Nephron (organoid): Measurements from ENCODE around the gene ZNF366.

Experiments used
- H3K27ac Mint-ChIP-seq, 3 experiments: 2 replicates each; pipeline ENCODE4 v1.8.0; 2020; ENCODE audit warnings: mixed read lengths in 3 of 3, mild to moderate bottlenecking in 2 of 3, moderate library complexity in 1 of 3
- H3K27me3 Mint-ChIP-seq: 2 replicates; pipeline ENCODE4 v1.8.0; 2021; ENCODE audit warnings: low read depth, mild to moderate bottlenecking, moderate library complexity, mixed read lengths
- H3K36me3 Mint-ChIP-seq: 2 replicates; pipeline ENCODE4 v1.8.0; 2020; ENCODE audit warnings: low read depth, mixed read lengths
- H3K4me1 Mint-ChIP-seq: 2 replicates; pipeline ENCODE4 v1.8.0; 2020; ENCODE audit warnings: mixed read lengths
- H3K4me3 Mint-ChIP-seq, 3 experiments: 2 replicates each; pipeline ENCODE4 v1.8.0; 2020; ENCODE audit warnings: mild to moderate bottlenecking in 3 of 3, mixed read lengths in 3 of 3, moderate library complexity in 2 of 3
- H3K9me3 Mint-ChIP-seq: 2 replicates; pipeline ENCODE4 v1.8.0; 2020; ENCODE audit warnings: mixed read lengths
- TF ChIP-seq, protein P1 (sequence below), 3 experiments: fragments of 200-600 bp; sonication (generic); IDR thresholded peaks; one replicate each; pipeline ENCODE4 v1.5.0; 2021; ENCODE audit warnings: antibody characterized with exemption in 3 of 3; ENCODE audit not compliant: unreplicated experiment in 3 of 3

Gene ZNF366

GRCh38 chr5:72468024-72468423 lies 39.2 kb downstream of the ZNF366 start:
- TF ChIP-seq, protein P1, sequence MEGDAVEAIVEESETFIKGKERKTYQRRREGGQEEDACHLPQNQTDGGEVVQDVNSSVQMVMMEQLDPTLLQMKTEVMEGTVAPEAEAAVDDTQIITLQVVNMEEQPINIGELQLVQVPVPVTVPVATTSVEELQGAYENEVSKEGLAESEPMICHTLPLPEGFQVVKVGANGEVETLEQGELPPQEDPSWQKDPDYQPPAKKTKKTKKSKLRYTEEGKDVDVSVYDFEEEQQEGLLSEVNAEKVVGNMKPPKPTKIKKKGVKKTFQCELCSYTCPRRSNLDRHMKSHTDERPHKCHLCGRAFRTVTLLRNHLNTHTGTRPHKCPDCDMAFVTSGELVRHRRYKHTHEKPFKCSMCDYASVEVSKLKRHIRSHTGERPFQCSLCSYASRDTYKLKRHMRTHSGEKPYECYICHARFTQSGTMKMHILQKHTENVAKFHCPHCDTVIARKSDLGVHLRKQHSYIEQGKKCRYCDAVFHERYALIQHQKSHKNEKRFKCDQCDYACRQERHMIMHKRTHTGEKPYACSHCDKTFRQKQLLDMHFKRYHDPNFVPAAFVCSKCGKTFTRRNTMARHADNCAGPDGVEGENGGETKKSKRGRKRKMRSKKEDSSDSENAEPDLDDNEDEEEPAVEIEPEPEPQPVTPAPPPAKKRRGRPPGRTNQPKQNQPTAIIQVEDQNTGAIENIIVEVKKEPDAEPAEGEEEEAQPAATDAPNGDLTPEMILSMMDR (IDR thresholded peaks at IDR 0.05; ENCODE audit: unreplicated experiment in 3 of 3) = no peak
- H3K4me1 Mint-ChIP-seq = peaks cover 52% of the 10 kb centered on the region
- no peaks in the 10 kb centered on the region for H3K36me3 Mint-ChIP-seq
- H3K9me3 Mint-ChIP-seq = no peaks in the 10 kb centered on the region
- no peaks in the 10 kb centered on the region for H3K27me3 Mint-ChIP-seq
- H3K27ac Mint-ChIP-seq = peak overlapping the region in 2 of 3 experiments; percentile 7 to 59
- H3K4me3 Mint-ChIP-seq = no peak overlapping the region

- Mint-ChIP-seq H3K4me1 (peaks cover 51% of the 10 kb centered on the region), H3K27ac (peak overlapping the region in 2 of 3 experiments; percentile 7 to 59), H3K4me3 (no peak overlapping the region), H3K27me3 (no peaks in the 10 kb centered on the region), H3K9me3 (no peaks in the 10 kb centered on the region), H3K36me3 (no peaks in the 10 kb centered on the region)
- TF ChIP-seq, protein P1 (IDR thresholded peaks at IDR 0.05; ENCODE audit: unreplicated experiment in 3 of 3) = no peak
Observed at GRCh38 chr5:72467461-72467860, 39.7 kb downstream of the ZNF366 start.

- Mint-ChIP-seq H3K9me3 (no peaks in the 10 kb centered on the region), H3K27ac (peak overlapping the region in 1 of 3 experiments; percentile 9), H3K4me1 (peaks cover 53% of the 10 kb centered on the region), H3K27me3 (no peaks in the 10 kb centered on the region), H3K36me3 (no peaks in the 10 kb centered on the region), H3K4me3 (no peak overlapping the region)
- TF ChIP-seq, protein P1 (IDR thresholded peaks at IDR 0.05; ENCODE audit: unreplicated experiment in 3 of 3) = no peak
Observed at GRCh38 chr5:72465601-72466563, 41.3 kb downstream of the ZNF366 start.

GRCh38 chr5:72465066-72465465 lies 42.1 kb downstream of the ZNF366 start:
- Mint-ChIP-seq H3K27me3 (no peaks in the 10 kb centered on the region), H3K4me1 (peaks cover 53% of the 10 kb centered on the region), H3K9me3 (no peaks in the 10 kb centered on the region), H3K36me3 (no peaks in the 10 kb centered on the region), H3K27ac (peak overlapping the region in 2 of 3 experiments; percentile 9 to 19), H3K4me3 (no peak overlapping the region)
- TF ChIP-seq, protein P1 (IDR thresholded peaks at IDR 0.05; ENCODE audit: unreplicated experiment in 3 of 3) = no peak

DNA sequence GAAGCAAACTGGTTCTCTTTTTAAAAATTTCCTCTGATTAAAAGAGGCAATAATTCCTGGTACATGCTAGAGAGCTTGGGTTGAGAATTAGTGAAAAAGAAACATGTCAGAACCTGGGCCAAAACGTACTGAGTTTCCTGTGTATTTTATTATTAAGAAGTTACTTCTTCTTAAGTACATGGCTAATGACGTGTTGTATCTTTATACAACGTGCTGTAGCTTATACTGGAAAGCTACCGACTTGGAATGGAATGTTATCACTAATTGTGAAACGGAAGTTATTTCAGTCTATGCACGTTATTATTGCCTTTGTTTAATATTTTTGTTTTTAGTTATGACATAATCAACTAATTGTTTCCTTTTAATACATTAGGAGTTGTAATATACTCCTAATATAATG lies 43.1 kb downstream of the ZNF366 start:
- H3K27ac Mint-ChIP-seq = peak overlapping the region in 1 of 3 experiments; percentile 75
- TF ChIP-seq, protein P1 (IDR thresholded peaks at IDR 0.05; ENCODE audit: unreplicated experiment in 3 of 3) = no peak
- no peak overlapping the region for H3K4me3 Mint-ChIP-seq
- no peaks in the 10 kb centered on the region for H3K27me3 Mint-ChIP-seq
- peaks cover 59% of the 10 kb centered on the region for H3K4me1 Mint-ChIP-seq
- no peaks in the 10 kb centered on the region for H3K36me3 Mint-ChIP-seq
- H3K9me3 Mint-ChIP-seq = no peaks in the 10 kb centered on the region
